ENCODE data around the gene ZRANB3. TPM values are rescaled to one million over a fixed set of nuclear protein-coding genes. Genes with fewer than 3 reads are reported as not detected.
"Not testable (repeated sequence)": the region's sequence is repeated elsewhere in the genome, so short reads cannot be mapped to it uniquely, and the experiment has no call there.

Gene ZRANB3
- total RNA-seq, 2 donors from 2014 or later: 8.6 to 20.0 TPM

DNA sequence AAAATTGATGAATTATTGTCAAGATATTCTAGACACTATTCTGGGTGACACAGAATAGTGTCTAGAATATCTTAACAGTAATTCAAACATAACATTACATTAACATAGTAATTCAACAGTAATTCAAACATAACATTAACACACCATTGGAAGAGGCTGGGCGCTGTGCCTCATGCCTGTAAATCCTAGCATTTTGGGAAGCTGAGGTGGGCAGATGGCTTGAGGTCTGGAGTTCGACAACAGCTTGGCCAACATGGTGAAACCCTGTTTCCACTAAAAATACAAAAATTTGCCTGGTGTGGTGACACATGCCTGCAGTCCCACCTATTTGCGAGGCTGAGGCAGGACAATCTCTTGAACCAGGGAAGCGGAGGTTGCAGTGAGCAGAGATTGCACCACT is 195.8 kb downstream of the ZRANB3 start:
- Mint-ChIP-seq H3K9me3 (peaks cover 12% of the 10 kb centered on the region), H3K27ac (no peak overlapping the region), H3K27me3 (no peaks in the 10 kb centered on the region), H3K4me3 (no peak overlapping the region), H3K4me1 (no peaks in the 10 kb centered on the region), H3K36me3 (ENCODE audit: low read depth) (no peaks in the 10 kb centered on the region)
- ATAC-seq (replicated peaks): no peak

GRCh38 chr2:135327146-135327545 is 203.9 kb downstream of the ZRANB3 start:
- H3K27me3 Mint-ChIP-seq: no peaks in the 10 kb centered on the region
- H3K9me3 Mint-ChIP-seq: peaks cover 22% of the 10 kb centered on the region
- H3K4me3 Mint-ChIP-seq: no peak overlapping the region
- H3K27ac Mint-ChIP-seq: no peak overlapping the region
- no peak for ATAC-seq (replicated peaks)
- no peaks in the 10 kb centered on the region for H3K36me3 Mint-ChIP-seq (ENCODE audit: low read depth)
- peaks cover 4% of the 10 kb centered on the region for H3K4me1 Mint-ChIP-seq

DNA sequence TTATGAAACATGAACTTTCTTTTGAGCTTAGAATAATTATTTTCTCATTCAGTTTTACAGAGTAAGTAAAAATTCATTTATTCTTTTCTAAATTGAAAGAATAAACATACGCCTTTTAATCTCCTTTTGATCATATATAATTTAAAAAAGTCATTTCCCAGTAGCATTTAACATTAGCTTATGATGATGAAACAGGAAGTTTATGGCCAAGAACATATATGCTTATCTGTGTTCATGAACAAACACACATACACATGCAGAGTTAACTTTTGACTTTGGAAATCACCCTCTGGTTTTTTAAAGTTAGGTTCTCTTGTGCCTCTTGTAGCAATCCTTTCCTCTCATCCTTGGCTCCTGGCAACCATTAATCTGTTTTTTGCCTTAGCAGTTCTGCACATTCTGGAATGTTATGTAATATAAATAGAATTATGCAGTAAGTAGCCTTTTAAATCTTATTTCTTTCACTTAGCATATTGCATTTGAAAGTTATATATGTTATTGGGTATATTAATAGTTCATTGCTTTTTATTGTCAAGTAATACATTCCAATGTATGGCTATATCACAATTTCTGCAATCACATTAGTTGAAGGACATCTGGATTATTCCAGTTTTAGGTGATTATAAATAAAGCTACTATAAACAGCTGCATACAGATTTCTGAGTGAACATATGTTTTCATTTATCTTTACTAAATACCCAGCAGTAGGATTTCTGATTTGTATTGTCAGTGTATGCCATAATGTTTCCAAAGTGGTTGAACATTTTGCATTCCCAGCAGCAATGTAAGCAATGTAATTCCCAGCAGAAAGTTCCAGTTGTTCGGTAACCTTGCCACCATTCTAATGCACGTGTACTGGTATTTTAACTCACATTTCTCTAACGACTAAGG is 210.3 kb downstream of the ZRANB3 start:
- H3K4me1 Mint-ChIP-seq: no peaks in the 10 kb centered on the region
- no peaks in the 10 kb centered on the region for H3K36me3 Mint-ChIP-seq (ENCODE audit: low read depth)
- H3K4me3 Mint-ChIP-seq: no peak overlapping the region
- no peak overlapping the region for H3K27ac Mint-ChIP-seq
- ATAC-seq (replicated peaks): no peak
- no peaks in the 10 kb centered on the region for H3K27me3 Mint-ChIP-seq
- H3K9me3 Mint-ChIP-seq: peaks cover 4% of the 10 kb centered on the region

DNA sequence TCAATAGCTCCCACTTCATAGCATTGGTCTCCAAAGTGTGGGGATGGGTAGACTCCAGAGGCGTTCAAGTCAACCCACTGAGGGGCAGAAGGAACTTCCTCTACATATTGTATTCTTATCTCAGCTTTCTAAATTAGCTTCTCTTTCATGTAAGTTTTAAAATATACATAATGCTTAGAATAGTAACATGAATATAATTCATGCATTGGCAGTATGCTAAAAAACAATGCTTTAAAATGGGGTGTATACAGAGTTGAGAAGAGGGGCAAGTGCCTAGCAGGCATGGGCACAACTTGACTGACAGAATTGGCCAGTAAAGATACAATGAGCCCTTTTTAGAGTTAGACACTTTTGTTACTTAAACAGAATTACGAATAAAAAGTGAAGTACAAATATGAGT is 212.2 kb downstream of the ZRANB3 start:
- Mint-ChIP-seq H3K36me3 (ENCODE audit: low read depth) (no peaks in the 10 kb centered on the region), H3K27me3 (no peaks in the 10 kb centered on the region), H3K27ac (no peak overlapping the region), H3K4me3 (no peak overlapping the region), H3K4me1 (no peaks in the 10 kb centered on the region), H3K9me3 (peaks cover 4% of the 10 kb centered on the region)
- ATAC-seq (replicated peaks): no peak

GRCh38 chr2:135317375-135317774 is 213.6 kb downstream of the ZRANB3 start:
- ATAC-seq (replicated peaks): no peak
- H3K9me3 Mint-ChIP-seq: no peaks in the 10 kb centered on the region
- no peak overlapping the region for H3K4me3 Mint-ChIP-seq
- no peaks in the 10 kb centered on the region for H3K36me3 Mint-ChIP-seq (ENCODE audit: low read depth)
- H3K27me3 Mint-ChIP-seq: no peaks in the 10 kb centered on the region
- H3K27ac Mint-ChIP-seq: no peak overlapping the region
- H3K4me1 Mint-ChIP-seq: no peaks in the 10 kb centered on the region

DNA sequence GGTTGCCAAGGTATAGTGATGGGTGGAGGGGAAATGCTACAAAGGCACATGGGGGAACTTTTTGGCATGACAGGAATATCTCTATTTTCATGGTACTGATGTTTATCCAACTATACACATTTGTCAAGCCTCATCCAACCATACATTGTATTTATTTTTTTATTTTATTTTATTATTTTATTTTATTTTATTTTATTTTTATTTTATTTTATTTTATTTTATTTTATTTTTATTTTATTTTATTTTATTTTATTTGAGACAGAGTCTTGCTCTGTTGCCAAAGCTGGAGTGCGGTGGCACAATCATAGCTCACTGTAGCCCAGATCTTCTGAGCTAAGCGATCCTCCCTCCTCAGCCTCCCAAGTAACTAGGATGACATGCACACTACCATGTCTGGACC is 219.1 kb downstream of the ZRANB3 start:
- peaks cover 5% of the 10 kb centered on the region for H3K36me3 Mint-ChIP-seq (ENCODE audit: low read depth)
- H3K27ac Mint-ChIP-seq: no peak overlapping the region
- no peaks in the 10 kb centered on the region for H3K4me1 Mint-ChIP-seq
- peaks cover 3% of the 10 kb centered on the region for H3K9me3 Mint-ChIP-seq
- H3K27me3 Mint-ChIP-seq: no peaks in the 10 kb centered on the region
- H3K4me3 Mint-ChIP-seq: no peak overlapping the region
- ATAC-seq (replicated peaks): no peak

DNA sequence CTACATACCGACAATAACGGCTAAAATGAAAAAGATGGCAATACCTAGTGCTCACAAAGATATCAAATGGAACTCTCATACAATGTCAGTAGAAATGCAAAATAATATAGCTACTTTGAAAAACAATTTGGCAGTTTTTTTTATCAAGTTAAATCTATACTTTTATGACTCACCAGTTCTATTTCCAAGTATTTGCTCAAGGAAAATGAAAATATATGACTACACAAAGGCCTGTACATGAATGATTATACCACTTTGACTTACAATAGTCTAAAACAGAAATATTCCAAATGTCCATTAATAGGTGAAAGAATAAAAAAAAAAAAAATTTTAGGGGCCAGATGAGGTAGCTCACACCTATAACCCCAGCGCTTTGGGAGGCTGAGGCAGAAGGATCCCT is 219.8 kb downstream of the ZRANB3 start:
- Mint-ChIP-seq H3K36me3 (ENCODE audit: low read depth) (peaks cover 5% of the 10 kb centered on the region), H3K27me3 (no peaks in the 10 kb centered on the region), H3K27ac (no peak overlapping the region), H3K4me3 (no peak overlapping the region), H3K9me3 (peaks cover 3% of the 10 kb centered on the region), H3K4me1 (no peaks in the 10 kb centered on the region)
- no peak for ATAC-seq (replicated peaks)

DNA sequence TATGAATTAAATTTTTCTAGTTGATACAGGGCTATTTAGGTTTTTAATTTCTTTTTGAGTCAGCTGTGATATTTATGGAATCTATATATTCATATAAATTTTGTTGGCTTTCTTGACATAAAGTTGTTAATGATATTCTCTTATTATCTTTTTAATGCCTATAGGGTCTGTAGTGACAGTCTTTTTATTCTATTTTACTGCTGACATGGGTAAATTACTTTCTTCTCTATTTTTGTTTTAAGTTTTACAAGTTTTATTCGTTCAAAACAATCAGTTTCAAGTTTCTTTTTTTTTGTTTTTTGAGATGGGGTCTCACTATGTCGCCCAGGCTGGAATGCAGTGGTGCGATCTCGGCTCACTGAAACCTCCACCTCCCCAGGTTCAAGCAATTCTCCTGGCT is 226.3 kb downstream of the ZRANB3 start:
- peaks cover 16% of the 10 kb centered on the region for H3K9me3 Mint-ChIP-seq
- no peak for ATAC-seq (replicated peaks)
- peaks cover 5% of the 10 kb centered on the region for H3K36me3 Mint-ChIP-seq (ENCODE audit: low read depth)
- no peak overlapping the region for H3K4me3 Mint-ChIP-seq
- no peaks in the 10 kb centered on the region for H3K4me1 Mint-ChIP-seq
- H3K27ac Mint-ChIP-seq: no peak overlapping the region
- no peaks in the 10 kb centered on the region for H3K27me3 Mint-ChIP-seq

DNA sequence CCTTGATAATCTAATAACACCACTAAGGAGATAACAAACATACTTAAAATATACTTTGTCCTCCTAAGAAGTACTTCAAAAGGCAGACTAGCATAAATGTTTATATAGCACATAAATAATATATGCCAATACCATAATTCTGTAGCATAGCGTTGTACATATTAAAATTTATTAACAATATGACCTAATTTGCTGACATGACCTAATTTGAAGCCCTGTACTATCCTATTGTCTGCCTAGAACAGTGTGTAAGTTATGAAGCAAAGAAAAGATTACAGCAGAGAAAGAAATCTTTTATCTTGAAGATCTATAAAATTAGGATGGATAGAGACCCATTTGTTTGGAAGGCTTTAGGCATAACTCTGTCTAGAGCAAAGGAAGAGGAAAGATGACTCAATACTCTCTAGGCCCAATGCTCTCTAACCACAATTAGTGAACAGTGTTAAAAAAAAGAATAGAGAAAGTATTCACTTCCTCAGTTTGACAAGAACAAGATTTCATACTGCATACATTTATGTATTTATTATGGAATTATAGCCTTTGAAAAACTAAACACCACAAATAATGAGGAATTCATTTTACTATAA is 231.3 kb downstream of the ZRANB3 start:
- Mint-ChIP-seq H3K27me3 (no peaks in the 10 kb centered on the region), H3K9me3 (peaks cover 11% of the 10 kb centered on the region), H3K4me1 (no peaks in the 10 kb centered on the region), H3K36me3 (ENCODE audit: low read depth) (peaks cover 6% of the 10 kb centered on the region), H3K27ac (no peak overlapping the region), H3K4me3 (no peak overlapping the region)
- ATAC-seq (replicated peaks): no peak

DNA sequence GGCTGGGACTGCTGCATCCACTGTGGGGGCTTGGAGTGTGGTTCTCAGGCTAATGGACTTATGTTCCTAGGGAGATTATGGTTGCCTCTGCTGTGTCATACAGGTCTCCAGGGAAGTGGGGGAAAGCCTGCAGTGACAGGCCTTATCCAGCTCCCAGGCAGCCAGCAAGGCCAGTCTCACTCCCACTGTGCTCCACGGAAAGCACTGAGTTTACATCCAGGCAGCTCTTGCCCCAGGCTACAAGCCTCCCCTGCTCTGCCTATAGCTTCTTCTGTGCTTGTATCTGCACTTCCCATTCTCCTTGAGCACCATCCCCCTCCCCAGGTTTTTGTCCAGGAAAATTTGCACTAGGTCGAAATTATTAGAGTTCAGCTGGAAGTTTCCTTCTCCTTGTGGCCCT is 231.9 kb downstream of the ZRANB3 start:
- H3K27me3 Mint-ChIP-seq: no peaks in the 10 kb centered on the region
- peaks cover 11% of the 10 kb centered on the region for H3K9me3 Mint-ChIP-seq
- H3K4me3 Mint-ChIP-seq: no peak overlapping the region
- no peaks in the 10 kb centered on the region for H3K4me1 Mint-ChIP-seq
- H3K36me3 Mint-ChIP-seq (ENCODE audit: low read depth): peaks cover 6% of the 10 kb centered on the region
- ATAC-seq (replicated peaks): no peak
- H3K27ac Mint-ChIP-seq: no peak overlapping the region

DNA sequence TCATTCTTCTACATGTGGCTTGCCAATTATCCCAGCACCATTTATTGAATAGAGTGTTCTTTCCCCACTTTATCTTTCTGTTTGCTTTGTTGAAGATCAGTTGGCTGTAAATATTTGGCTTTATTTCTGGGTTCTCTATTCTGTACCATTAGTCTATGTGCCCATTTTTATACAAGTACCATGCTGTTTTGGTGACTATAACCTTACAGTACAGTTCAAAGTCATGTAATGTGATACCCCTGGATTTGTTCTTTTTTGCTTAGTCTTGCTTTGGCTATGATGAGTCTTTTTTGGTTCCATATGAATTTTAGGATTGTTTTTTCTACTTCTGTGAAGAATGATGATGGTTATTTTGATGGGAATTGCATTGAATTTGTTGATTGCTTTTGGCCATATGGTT is 243.9 kb downstream of the ZRANB3 start:
- peaks cover 17% of the 10 kb centered on the region for H3K9me3 Mint-ChIP-seq
- not testable (repeated sequence) for H3K4me1 Mint-ChIP-seq; H3K4me3 Mint-ChIP-seq; ATAC-seq (replicated peaks); H3K36me3 Mint-ChIP-seq (ENCODE audit: low read depth); H3K27ac Mint-ChIP-seq; H3K27me3 Mint-ChIP-seq

DNA sequence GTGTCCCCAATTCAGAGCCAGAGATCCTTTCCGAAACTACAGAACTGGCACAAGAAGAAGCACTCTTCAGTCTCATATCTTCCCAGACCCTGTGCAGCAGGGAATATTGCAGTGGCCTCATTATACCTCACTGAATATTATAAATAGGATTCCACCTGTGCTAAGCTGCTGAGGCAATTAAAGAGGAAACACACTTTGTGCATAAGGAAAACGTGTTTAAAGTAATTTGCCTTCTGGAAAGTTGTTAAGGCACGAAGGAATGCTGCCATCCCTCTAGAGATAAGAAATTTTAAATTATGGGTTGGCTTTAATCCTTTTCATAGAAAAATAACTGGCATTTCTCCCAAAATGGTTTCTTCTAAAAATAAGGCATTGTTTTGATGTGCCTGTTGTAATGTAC is 245.6 kb downstream of the ZRANB3 start:
- H3K4me1 Mint-ChIP-seq: no peaks in the 10 kb centered on the region
- H3K9me3 Mint-ChIP-seq: peaks cover 17% of the 10 kb centered on the region
- no peak overlapping the region for H3K4me3 Mint-ChIP-seq
- no peaks in the 10 kb centered on the region for H3K27me3 Mint-ChIP-seq
- no peak overlapping the region for H3K27ac Mint-ChIP-seq
- no peak for ATAC-seq (replicated peaks)
- no peaks in the 10 kb centered on the region for H3K36me3 Mint-ChIP-seq (ENCODE audit: low read depth)

DNA sequence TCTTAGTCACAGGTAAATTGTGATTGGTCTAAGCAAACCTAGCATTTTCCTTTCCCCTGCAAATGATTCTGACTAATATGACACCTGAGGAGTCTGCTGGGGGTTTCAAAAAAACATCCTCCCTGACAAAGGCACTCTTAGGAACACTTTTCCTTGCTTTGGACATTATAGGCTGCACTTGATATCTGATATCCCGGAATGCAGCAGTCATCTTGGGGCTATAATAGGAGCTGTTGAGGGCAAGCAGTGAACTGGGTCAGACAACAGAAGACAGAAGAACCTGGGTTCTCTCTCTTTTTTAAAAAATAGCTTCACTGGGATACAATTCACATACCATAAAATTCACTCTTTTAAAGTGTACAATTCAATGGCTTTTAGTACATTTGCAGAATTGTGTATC is 249.6 kb downstream of the ZRANB3 start:
- Mint-ChIP-seq H3K27me3 (no peaks in the 10 kb centered on the region), H3K9me3 (no peaks in the 10 kb centered on the region), H3K4me1 (no peaks in the 10 kb centered on the region), H3K27ac (no peak overlapping the region), H3K36me3 (ENCODE audit: low read depth) (no peaks in the 10 kb centered on the region), H3K4me3 (no peak overlapping the region)
- no peak for ATAC-seq (replicated peaks)

GRCh38 chr2:135279209-135279608 is 251.8 kb downstream of the ZRANB3 start:
- H3K4me1 Mint-ChIP-seq: no peaks in the 10 kb centered on the region
- ATAC-seq (replicated peaks): no peak
- H3K36me3 Mint-ChIP-seq (ENCODE audit: low read depth): no peaks in the 10 kb centered on the region
- H3K4me3 Mint-ChIP-seq: no peak overlapping the region
- no peaks in the 10 kb centered on the region for H3K9me3 Mint-ChIP-seq
- H3K27me3 Mint-ChIP-seq: no peaks in the 10 kb centered on the region
- H3K27ac Mint-ChIP-seq: no peak overlapping the region

GRCh38 chr2:135276525-135276924 is 254.5 kb downstream of the ZRANB3 start:
- ATAC-seq (replicated peaks): no peak

More at GRCh38 chr2:135276525-135276924, 254.5 kb downstream of the ZRANB3 start:
- Mint-ChIP-seq H3K27ac (no peak overlapping the region), H3K36me3 (ENCODE audit: low read depth) (no peaks in the 10 kb centered on the region), H3K27me3 (no peaks in the 10 kb centered on the region), H3K9me3 (no peaks in the 10 kb centered on the region), H3K4me3 (no peak overlapping the region), H3K4me1 (no peaks in the 10 kb centered on the region)

All from activated T-helper 17 cell treated with anti-CD3 and anti-CD28 coated beads, Interleukin-2, amount 50 U/mL, for 72 hours (primary cell).